Renal pelvis (tissue), 4 donors: ENCODE measurements around the gene IFT57. TPM values are rescaled to one million over a fixed set of nuclear protein-coding genes. Genes with fewer than 3 reads are reported as not detected.

Source experiments
- DNase-seq: peaks from one replicate; pipeline ENCODE4 v3.0.0-alpha.2; 2013
- polyA plus RNA-seq, 3 donors: library from polyadenylated mRNA; unstranded; fragments of 120-200 nt; gene quantifications; one replicate each; pipeline ENCODE4 v1.2.1, GENCODE V29; 2013; ENCODE audit not compliant: insufficient read length in 3 of 3

IFT57 gene
- polyA plus RNA-seq, 3 donors = 84.2 to 90.8 (median 90.6) TPM

GRCh38 chr3:108130236-108130635 lies 92.0 kb downstream of the IFT57 start:
- no peak for DNase-seq

- no peak for DNase-seq
Measured at GRCh38 chr3:108127301-108127988, 94.8 kb downstream of the IFT57 start.

- DNase-seq = no peak
Measured at GRCh38 chr3:108126348-108126747, 95.9 kb downstream of the IFT57 start.

GRCh38 chr3:108125550-108126071 lies 96.6 kb downstream of the IFT57 start:
- no peak for DNase-seq

- DNase-seq = no peak
Measured at GRCh38 chr3:108125153-108125543, 97.1 kb downstream of the IFT57 start.

GRCh38 chr3:108124337-108125152 lies 97.7 kb downstream of the IFT57 start:
- DNase-seq = no peak

- DNase-seq = no peak
Measured at GRCh38 chr3:108123326-108123725, 98.9 kb downstream of the IFT57 start.

GRCh38 chr3:108122276-108122675 lies 99.9 kb downstream of the IFT57 start:
- DNase-seq = no peak

GRCh38 chr3:108119398-108120104 lies 102.7 kb downstream of the IFT57 start:
- no peak for DNase-seq

GRCh38 chr3:108118038-108118768 lies 104.0 kb downstream of the IFT57 start:
- no peak for DNase-seq

GRCh38 chr3:108117241-108117775 lies 104.9 kb downstream of the IFT57 start:
- no peak for DNase-seq

GRCh38 chr3:108114423-108115065 lies 107.7 kb downstream of the IFT57 start:
- no peak for DNase-seq

- no peak for DNase-seq
Measured at GRCh38 chr3:108113975-108114374, 108.2 kb downstream of the IFT57 start.

- DNase-seq = no peak
Measured at GRCh38 chr3:108110934-108111333, 111.3 kb downstream of the IFT57 start.

Other genes with a start within 250 kb of the IFT57 start
- 10 to 100 TPM; 45.0 to 64.9 (median 55.3) TPM for gene CD47, start 131.4 kb downstream of the IFT57 start, polyA plus RNA-seq
- gene HHLA2, start 74.1 kb upstream of the IFT57 start, polyA plus RNA-seq = 10 to 100 TPM; 11.0 to 16.5 (median 16.3) TPM